GM18867 (cell line): Measurements from ENCODE around the gene GLT8D2.
A peak's percentile ranks its signal among the peaks of the same experiment; 100 is the strongest.

Experiments
- ATAC-seq: cut with Tn5 transposase; IDR thresholded peaks from one replicate; pipeline ENCODE4 v1.9.1; 2021; ENCODE audit warnings: mild to moderate bottlenecking, moderate library complexity; ENCODE audit not compliant: unreplicated experiment

Gene GLT8D2, protein sequence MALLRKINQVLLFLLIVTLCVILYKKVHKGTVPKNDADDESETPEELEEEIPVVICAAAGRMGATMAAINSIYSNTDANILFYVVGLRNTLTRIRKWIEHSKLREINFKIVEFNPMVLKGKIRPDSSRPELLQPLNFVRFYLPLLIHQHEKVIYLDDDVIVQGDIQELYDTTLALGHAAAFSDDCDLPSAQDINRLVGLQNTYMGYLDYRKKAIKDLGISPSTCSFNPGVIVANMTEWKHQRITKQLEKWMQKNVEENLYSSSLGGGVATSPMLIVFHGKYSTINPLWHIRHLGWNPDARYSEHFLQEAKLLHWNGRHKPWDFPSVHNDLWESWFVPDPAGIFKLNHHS

DNA sequence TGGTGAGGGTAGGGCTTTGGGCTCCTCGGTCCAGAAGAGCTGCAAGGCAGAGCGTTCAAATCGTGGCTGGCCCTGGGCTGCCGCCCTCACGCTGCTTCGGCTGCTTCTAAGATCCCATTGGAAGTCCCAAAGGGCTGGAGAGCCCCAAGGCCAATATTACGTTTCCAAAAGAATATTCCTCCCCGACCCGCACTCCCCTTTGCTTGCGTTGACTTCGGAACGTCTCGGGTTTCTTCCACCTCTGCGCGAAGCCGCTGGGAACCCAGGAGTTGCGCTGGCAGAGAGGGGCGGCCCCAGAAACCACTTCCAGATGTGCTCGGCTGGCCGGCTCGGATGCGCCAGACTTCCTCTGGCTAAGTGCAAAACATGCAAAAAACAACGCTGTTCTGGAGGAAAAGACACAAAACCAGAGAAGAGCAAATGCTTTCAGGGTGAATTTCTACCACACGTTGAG is at the start of gene GLT8D2:
GLT8D2 (minus strand) TSS at position 285 of the 454 bp plus-strand sequence. CDS start 30,539 bp downstream, outside the sequence.
- ATAC-seq, result no peak

- no peak for ATAC-seq
Measured at GRCh38 chr12:104097954-104098353, 48.0 kb upstream of the GLT8D2 start.

DNA sequence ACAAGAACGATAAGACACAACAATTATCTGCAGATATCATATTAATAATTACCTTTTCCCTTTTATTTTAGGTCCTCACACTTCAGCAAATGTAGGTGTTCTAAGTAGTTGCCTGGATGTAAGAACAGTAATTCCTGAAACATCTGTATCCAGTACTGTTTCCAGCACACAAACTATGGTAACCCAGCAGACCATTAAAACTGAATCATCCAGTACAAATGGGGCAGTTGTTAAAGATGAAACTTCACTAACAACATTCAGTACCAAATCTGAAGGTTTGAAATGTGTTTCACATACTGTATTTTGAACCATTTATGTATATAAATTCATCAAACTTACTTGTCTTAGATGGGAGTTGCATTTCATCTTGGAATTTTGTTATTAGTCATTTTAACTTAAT is 45.3 kb upstream of the GLT8D2 start:
- ATAC-seq, result no peak

GRCh38 chr12:104094284-104094683 is 44.3 kb upstream of the GLT8D2 start:
- ATAC-seq, result no peak

- ATAC-seq, result no peak
Measured at GRCh38 chr12:104091136-104091535, 41.1 kb upstream of the GLT8D2 start.

DNA sequence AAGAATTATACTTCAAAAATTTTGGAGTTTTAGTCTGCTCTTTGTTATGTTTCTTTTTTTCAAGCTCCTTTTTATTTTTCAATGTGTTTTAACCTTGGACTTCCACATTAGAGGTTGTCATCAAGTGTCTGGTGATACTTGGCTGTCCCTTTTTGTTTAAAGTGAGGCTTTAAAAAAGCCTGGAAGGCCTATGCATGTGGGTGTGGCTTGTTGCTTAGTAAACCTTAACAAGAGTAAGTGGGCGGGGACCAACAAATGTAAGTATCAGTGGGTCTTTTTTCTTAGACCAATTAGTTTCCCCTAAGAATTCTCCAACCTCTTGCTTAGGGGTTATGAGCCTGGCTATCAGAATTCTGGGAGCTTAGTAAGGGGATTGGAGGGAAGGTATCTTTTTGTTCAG is 40.7 kb upstream of the GLT8D2 start:
- no peak for ATAC-seq

- ATAC-seq, result peak; percentile 85
Measured at GRCh38 chr12:104083769-104084475, 33.9 kb upstream of the GLT8D2 start.

- no peak for ATAC-seq
Measured at GRCh38 chr12:104080764-104081163, 30.8 kb upstream of the GLT8D2 start.

DNA sequence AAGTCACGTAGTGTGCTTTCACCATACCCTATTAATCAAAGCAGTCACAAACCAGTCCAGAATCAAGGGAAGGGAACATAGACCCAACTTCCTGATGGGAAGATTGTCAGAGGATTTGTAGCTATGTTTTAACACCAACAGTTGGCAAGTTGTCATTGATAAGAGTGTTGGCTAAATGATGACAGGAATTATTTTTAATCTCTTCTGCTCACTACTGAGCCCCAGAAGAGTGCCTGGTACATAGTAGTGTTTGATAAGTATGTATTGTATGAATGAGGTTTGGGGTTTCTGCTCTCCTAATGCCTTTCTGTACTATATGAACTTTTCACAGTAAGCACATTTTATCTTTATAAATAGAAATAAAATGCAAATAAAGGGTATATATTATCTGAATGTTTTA is 29.0 kb upstream of the GLT8D2 start:
- no peak for ATAC-seq

DNA sequence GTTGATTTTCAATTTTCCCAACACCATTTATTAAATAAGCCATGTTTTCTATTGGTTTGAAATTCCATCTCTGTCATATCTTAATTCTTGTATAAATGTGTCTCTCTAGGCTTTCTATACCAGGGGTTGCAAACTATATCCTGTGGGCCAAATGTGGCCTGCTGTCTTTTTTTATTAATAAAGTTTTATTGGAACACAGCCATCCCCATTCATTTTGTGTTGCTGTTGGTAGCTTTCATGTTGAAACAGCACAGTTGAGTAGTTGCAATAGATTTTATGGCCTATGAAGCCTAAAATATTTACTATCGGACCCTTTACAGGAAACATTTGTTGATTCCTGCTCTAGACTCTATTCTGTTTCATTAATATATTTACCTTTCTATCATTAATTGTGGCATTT is 23.7 kb upstream of the GLT8D2 start:
- no peak for ATAC-seq

DNA sequence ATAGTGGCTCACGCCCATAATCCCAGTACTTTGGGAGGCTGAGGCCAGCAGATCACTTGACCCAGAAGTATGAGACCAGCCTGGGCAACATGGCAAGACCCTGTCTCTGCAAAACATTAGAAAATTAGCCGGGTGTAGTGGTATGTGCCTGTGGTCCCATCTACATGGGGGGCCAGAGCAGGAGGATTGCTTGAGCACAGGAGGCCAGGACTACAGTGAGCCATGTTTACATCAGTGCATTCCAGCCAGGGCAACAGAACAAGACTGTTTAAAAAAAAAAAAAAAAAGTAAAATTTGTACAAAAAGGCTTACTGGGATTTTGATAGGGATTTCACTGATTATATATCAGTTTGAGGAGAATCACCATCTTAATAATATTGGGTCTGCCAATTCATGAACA is 22.1 kb upstream of the GLT8D2 start:
- ATAC-seq, result no peak

GRCh38 chr12:104064842-104065427 is 14.9 kb upstream of the GLT8D2 start:
- ATAC-seq, result peak; percentile 25

GRCh38 chr12:104064031-104064841 is 14.2 kb upstream of the GLT8D2 start, which contains the start of gene HCFC2:
TSS of gene HCFC2 (plus strand) at chr12:104064531. CDS start at chr12:104064561, 30 bp downstream.
- ATAC-seq, result peak; percentile 89

GRCh38 chr12:104063712-104064030 is 13.7 kb upstream of the GLT8D2 start:
- ATAC-seq, result peak; percentile 41

GRCh38 chr12:104060791-104061190 is 10.8 kb upstream of the GLT8D2 start:
- ATAC-seq, result no peak

DNA sequence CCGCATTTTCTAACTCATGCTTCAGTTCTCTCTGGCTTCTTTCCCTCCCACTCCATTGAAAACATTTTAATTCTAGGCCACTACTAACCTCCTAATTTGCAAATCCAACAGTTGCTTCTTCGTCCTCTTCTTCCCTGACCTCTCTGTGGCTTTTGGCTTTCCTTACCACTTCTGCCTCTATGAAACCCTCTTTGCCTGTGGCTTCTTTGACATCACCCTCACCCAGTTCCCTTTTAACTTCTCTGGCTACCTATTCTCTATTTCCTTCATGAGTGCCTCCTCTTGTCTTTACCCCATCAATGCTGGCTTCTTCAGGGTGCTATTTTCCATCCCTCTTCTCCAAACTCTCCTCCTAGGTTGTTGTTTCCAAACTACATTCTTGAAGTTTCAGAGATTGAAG is 10.0 kb upstream of the GLT8D2 start:
- no peak for ATAC-seq

- ATAC-seq, result no peak
Measured at GRCh38 chr12:104058802-104059201, 8.8 kb upstream of the GLT8D2 start.

GRCh38 chr12:104057771-104058197 is 7.8 kb upstream of the GLT8D2 start:
- ATAC-seq, result no peak

- ATAC-seq, result no peak
Measured at GRCh38 chr12:104056419-104056972, 6.5 kb upstream of the GLT8D2 start.

DNA sequence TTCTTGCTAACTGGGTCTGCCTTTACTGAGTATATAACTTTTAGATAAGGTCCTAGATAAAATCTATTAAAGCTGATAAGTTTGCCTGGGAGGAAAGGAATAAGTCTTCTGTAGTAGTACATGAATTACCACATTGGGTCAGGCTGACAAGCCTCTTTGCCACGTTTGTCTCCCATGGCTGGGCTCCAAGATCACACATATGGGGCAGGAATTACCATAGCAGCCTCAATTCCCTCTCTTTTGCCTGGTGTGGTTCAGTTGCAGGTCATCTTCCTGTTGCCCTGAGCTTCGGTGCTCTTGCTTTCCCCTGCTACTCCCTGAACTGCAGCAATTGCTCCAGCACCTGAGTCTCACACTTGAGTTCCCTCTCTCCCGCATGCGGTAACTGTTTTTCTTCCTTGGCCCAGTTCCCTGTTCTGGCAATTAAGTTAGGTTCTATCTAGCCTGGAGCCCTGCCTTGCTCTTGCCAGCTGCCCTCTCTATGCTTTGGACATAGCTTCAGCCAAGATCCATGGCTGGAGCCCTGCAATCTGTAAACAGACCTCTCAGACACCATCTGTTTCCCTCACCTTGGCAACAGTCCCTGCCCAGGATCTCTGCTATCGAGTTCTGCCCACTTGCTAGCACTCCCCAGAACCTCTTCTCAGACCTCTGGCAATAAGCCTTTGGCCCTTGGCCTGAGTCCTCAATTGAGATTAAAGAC is 5.8 kb upstream of the GLT8D2 start:
- no peak for ATAC-seq
